HG02870 (cell line): ENCODE measurements around the gene DNAAF5.
"Not testable (repeated sequence)": the region's sequence is repeated elsewhere in the genome, so short reads cannot be mapped to it uniquely, and the experiment has no call there.

ENCODE experiments used
- ATAC-seq: cut with Tn5 transposase; IDR thresholded peaks from one replicate; pipeline ENCODE4 v1.9.1; 2021; ENCODE audit warnings: mild to moderate bottlenecking, moderate library complexity; ENCODE audit not compliant: unreplicated experiment

The DNAAF5 gene

GRCh38 chr7:729140-730000 lies 2.9 kb downstream of the DNAAF5 start:
- ATAC-seq, result no peak

DNA sequence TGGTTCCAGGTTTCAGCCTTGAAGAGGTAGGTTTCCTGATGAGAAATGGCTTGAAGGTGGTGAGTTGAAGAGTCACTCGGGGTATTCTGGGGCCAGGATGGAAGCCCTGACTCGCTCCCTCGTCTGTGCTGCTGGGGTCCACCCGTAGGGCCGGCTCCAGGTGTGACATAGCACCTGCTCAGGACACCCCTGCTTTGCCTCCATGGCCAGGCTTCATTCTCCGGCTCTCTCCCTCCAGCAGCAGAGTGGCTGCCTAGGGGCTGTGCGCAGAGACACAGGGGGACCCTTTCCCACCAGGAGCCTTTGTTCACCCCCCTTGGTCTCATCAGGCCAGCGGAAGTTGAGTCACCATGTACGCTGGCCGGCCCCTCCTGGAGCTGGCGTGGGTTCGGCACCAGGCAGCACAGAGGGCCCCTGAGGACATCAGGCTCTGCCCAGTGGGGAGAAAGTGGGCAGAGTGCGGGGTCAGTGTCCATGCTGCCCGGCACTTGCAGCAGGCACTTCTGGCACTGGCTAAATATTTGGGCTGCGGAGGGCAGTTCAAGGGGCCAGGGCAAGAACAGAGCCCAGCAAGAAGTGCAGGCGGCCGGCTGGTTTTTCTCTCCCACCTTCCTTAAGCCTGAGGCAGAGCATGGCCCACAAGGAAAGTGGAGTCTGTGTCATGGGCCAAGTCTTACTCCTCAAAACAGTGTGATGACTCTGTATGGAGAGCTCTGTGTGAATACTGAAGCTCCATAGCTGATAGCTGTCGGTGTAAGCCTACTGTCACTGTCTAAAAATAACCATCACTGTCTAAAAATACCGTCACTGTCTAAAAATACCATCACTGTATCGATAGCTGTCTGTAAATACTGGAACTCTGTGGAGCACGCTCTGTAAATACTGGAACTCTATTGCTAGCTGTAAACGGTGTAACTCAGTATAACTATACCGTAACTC lies 4.3 kb downstream of the DNAAF5 start:
- no peak for ATAC-seq

DNA sequence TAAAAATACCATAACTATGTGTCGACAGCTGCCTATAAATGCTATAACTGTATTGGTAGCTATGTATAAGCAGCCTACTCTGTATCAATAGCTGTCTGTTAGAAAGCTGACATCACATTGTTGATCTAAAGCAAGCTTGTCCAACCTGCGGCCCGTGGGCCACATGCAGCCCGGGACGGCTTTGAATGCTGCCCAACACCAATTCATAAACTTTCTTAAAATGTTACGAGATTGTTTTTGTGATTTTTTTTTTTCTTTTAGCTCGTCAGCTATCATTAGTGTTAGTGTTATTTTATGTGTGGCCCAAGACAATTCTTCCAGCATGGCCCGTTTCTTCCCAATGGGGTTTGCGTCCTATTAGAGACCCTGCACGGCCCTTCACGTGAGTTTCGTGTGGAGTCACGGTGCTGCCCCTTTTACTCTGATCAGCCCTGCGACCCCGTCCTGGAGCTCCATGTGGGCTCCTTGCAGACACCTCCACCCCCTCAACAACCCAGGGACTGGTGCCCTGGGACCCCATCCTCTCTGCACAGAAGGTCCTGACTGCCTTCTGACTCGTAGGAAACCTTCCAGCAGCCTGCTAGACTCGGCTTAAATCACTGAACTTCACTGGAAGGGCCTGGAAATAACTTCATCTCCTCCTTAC lies 5.1 kb downstream of the DNAAF5 start:
- ATAC-seq, result no peak

DNA sequence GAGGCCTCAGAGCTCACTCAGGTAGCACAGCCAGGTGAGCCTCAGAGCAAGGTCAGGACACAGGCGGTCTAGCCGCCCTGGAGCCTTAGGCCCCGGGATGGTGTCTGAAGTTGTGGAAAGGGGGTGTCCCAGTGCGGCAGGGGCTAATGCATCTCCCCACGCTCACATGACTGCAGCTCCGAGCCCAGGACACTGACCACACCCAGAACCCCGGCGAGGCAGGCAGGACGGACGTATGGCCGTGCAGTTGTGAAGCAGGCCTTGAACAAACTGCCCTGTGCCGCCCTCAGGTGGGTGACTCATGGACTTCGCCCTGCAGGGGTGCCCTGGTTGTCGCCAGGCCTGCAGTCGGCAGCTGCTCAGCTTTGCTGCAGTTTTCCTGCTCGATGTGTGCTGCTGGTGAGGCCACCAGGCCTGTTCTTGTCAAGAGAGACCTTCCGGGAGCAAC lies 5.6 kb downstream of the DNAAF5 start:
- no peak for ATAC-seq

DNA sequence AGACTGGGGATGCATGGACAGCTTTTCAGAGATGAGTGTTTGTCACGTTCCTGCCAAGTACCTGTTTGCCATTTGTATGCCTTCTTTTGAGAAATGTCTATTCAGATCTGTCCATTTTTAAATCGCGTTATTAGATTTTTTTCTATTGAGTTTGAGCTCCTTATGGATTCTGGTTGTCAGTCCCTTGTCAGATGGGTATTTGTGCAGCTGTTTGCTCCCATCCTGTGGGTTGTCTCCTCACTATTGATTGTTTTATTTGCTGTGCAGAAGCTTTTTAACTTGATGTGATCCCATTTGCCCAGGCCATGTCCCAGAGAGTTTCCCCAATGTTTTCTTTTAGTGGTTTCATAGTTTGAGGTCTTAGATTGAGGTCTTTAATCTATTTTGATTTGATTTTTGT lies 6.1 kb downstream of the DNAAF5 start:
- ATAC-seq, result no peak

DNA sequence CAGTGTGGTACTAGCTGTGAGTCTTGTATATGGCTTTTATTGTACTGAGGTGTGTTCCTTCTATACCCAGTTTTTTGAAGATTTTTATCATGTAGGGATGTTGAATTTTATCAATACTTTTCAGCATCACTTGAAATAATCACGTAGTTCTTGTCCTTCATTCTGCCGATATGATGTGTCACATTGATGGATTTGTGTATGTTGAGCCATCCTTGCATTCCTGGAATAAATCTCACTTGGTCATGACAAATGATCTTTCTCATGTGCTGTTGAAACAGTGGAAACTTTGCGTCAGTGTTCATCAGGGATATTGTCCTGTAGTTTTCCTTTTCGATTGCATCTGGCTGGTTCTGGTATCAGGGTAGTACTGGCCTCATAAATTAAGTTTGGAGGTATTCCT lies 7.7 kb downstream of the DNAAF5 start:
- no peak for ATAC-seq

DNA sequence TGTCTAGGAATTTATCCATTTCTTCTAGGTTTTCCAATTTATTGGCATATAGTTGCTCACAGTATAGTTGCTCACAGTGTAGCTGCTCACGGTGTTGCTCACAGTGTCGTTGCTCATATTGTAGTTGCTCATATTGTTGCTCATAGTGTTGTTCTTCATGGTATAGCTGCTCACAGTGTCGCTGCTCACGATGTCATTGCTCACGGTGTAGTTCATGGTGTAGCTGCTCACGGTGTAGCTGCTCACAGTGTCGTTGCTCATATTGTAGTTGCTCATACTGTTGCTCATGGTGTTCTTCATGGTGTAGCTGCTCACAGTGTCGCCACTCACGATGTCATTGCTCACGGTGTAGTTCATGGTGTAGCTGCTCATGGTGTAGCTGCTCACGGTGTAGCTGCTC lies 8.3 kb downstream of the DNAAF5 start:
- no peak for ATAC-seq

DNA sequence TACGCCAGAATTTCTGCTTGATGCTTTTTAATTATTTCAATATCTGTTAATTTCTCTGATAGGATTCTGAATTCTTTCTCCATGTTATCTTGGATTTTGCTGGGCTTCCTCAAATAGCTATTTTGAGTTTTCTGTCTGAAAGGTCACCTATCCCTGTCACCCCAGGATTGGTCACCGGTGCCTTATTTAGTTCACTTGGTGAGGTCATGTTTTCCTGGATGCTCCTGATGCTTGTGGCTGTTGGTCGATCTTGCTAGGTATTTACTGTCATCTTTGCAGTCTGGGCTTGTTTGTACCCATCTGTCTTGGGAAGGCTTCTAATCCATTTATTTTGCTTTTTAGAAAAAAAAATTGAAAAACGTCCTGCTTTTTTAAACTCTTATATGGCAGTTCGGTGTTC lies 11.7 kb downstream of the DNAAF5 start:
- no peak for ATAC-seq

GRCh38 chr7:738723-739454 lies 12.4 kb downstream of the DNAAF5 start:
- ATAC-seq, result no peak

GRCh38 chr7:739455-739982 lies 13.0 kb downstream of the DNAAF5 start:
- ATAC-seq, result no peak

DNA sequence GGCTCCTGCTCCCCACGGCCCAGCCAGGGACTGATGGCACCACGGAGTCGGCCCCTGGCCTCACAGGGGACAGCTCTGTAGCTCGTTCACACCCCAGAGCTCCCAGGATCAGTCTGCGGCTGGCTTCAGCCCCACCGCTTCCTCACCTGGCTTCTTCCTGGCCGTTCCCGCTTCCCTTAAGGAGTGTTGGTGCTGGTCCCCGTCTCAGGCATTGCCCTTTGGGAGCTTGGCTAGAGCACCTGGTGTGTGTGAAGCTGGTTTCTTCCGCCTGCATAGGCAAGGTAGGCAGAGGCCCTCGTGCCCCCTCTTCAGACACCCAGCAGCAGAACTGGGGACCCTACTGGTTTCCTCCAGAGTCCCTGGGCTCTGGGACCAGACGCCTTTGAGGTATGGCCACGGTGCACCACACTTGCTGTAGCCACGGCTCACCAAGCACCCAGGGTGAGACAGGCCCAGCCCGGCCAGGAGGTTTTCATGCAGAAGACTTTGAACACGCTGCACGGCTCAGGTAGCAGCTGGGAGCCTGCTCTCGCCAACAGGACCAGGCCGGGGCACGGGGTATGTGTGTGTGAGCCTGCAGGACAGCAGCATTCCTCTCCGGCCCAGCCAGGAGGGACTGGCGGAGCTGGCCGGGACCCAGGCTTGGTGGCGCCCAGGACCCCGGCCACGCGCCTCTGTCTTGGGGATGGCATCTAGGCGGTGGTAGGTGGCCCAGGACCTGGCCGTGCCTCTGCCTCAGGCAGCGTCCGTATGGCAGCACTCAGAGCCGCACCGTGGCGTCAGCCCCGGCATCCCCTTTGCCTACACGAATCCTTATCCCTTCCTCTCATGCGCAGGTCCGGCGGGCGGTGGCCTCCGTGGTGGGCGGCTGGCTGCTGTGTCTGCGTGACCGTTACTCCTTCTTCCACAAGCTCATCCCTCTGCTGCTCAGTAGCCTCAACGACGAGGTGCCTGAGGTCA lies 13.8 kb downstream of the DNAAF5 start:
- no peak for ATAC-seq

GRCh38 chr7:741191-741671 lies 14.7 kb downstream of the DNAAF5 start:
- ATAC-seq, result no peak

DNA sequence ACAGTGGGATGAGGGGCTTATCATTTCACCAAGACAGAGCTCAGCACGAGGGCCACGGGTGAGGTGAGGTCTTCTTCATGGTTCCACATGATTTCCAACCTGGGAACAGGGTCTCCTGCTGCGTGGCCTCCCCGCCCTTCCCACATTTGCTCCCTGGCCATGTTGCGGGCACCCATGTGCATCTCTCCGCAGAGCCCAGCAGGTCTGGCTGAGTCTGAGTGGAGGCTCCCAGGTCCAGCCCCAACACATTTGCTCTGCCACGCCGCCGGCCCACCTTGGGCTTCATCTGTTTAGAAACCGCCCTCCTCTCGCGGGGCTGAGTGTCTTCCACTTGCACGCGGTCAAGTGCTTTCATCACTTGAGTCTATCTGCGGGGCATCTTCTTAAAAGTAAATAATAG lies 15.4 kb downstream of the DNAAF5 start:
- ATAC-seq, result no peak

GRCh38 chr7:742791-743190 lies 16.3 kb downstream of the DNAAF5 start:
- ATAC-seq, result no peak

DNA sequence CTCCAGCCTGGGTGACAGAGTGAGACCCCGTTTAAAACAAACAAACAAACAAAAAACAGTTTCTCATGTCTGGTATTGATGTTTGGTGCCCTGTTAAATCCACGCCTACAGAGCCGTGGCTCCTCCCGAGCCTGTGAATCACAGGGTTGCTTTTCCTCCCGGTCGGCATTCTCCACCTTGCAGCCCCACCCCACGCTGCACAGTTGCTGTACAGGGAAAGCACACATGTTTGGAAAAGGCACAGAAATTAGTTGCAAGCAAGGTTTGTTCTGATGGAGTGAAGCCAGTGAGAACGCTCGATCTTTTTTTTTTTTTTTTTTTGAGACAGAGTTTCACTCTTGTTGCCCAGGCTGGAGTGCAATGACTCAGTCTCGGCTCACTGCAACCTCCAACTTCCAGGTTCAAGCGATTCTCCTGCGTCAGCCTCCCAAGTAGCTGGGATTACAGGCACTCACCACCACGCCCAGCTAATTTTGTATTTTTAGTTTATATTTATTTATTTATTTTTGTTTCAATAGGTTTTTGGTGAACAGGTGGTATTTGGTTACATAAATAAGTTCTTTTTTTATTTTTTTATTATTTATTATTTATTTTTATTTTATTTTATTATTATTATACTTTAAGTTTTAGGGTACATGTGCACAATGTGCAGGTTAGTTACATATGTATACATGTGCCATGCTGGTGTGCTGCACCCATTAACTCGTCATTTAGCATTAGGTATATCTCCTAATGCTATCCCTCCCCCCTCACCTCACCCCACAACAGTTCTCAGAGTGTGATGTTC lies 17.0 kb downstream of the DNAAF5 start:
- ATAC-seq, result not testable (repeated sequence)

DNA sequence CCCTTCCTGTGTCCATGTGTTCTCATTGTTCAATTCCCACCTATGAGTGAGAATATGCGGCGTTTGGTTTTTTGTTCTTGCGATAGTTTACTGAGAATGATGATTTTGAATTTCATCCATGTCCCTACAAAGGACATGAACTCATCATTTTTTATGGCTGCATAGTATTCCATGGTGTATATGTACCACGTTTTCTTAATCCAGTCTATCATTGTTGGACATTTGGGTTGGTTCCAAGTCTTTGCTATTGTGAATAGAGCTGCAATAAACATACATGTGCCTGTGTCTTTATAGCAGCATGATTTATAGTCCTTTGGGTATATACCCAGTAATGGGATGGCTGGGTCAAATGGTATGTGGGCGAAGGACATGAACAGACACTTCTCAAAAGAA lies 17.6 kb downstream of the DNAAF5 start:
- ATAC-seq, result not testable (repeated sequence)

GRCh38 chr7:744854-745430 lies 18.4 kb downstream of the DNAAF5 start:
- ATAC-seq, result no peak
